SKM-1 treated with dmso at 0.1 percent for 144 hours (cell line): ENCODE results near the gene HTR5A.
"Not testable (repeated sequence)": the region's sequence is repeated elsewhere in the genome, so short reads cannot be mapped to it uniquely, and the experiment has no call there.

ENCODE experiments used
- DNase-seq: peaks from one replicate; lab custom pipeline; 2025; ENCODE audit not compliant: unreplicated experiment; lab: John Stamatoyannopoulos, UW

HTR5A gene

GRCh38 chr7:155069992-155070751 lies at the start of gene HTR5A:
HTR5A (plus strand) TSS chr7:155070324; CDS start chr7:155070900, 576 bp downstream.
- no peak for DNase-seq

GRCh38 chr7:155020996-155021395 lies 49.1 kb upstream of the HTR5A start:
- DNase-seq, result no peak

- no peak for DNase-seq
Measured at GRCh38 chr7:155021699-155022145, 48.4 kb upstream of the HTR5A start.

- no peak for DNase-seq
Measured at GRCh38 chr7:155027879-155028278, 42.2 kb upstream of the HTR5A start.

GRCh38 chr7:155032978-155033377 lies 37.1 kb upstream of the HTR5A start:
- DNase-seq, result no peak

- not testable (repeated sequence) for DNase-seq
Measured at GRCh38 chr7:155034495-155034894, 35.6 kb upstream of the HTR5A start.

GRCh38 chr7:155038335-155038734 lies 31.8 kb upstream of the HTR5A start:
- DNase-seq, result no peak

- DNase-seq, result no peak
Measured at GRCh38 chr7:155043756-155044155, 26.4 kb upstream of the HTR5A start.

- no peak for DNase-seq
Measured at GRCh38 chr7:155048006-155048405, 22.1 kb upstream of the HTR5A start.

GRCh38 chr7:155051355-155051754 lies 18.8 kb upstream of the HTR5A start:
- DNase-seq, result no peak

- DNase-seq, result no peak
Measured at GRCh38 chr7:155053002-155053401, 17.1 kb upstream of the HTR5A start.

- no peak for DNase-seq
Measured at GRCh38 chr7:155054761-155055160, 15.4 kb upstream of the HTR5A start.

GRCh38 chr7:155057076-155057475 lies 13.0 kb upstream of the HTR5A start:
- no peak for DNase-seq

- DNase-seq, result no peak
Measured at GRCh38 chr7:155058896-155059295, 11.2 kb upstream of the HTR5A start.

GRCh38 chr7:155059703-155060102 lies 10.4 kb upstream of the HTR5A start:
- no peak for DNase-seq

GRCh38 chr7:155062411-155062810 lies 7.7 kb upstream of the HTR5A start:
- DNase-seq, result no peak

GRCh38 chr7:155064186-155064585 lies 5.9 kb upstream of the HTR5A start:
- DNase-seq, result no peak

- no peak for DNase-seq
Measured at GRCh38 chr7:155066417-155066950, 3.6 kb upstream of the HTR5A start.

- no peak for DNase-seq
Measured at GRCh38 chr7:155071121-155071651, 1.1 kb downstream of the HTR5A start.

GRCh38 chr7:155071916-155072571 lies 1.9 kb downstream of the HTR5A start:
- no peak for DNase-seq

GRCh38 chr7:155073922-155074321 lies 3.8 kb downstream of the HTR5A start:
- no peak for DNase-seq

- no peak for DNase-seq
Measured at GRCh38 chr7:155084021-155084420, 13.9 kb downstream of the HTR5A start.
